Subcutaneous adipose tissue (tissue), 4 donors: ENCODE data around the gene GTF2A1L. TPM values are rescaled to one million over a fixed set of nuclear protein-coding genes. Genes with fewer than 3 reads are reported as not detected.

Source experiments
- CTCF ChIP-seq: fragments of 450-650 bp; IDR thresholded peaks from one replicate; pipeline ENCODE4 v1.5.1; 2016; ENCODE audit warnings: low read depth, mild to moderate bottlenecking, control low read depth, antibody characterized with exemption, moderate library complexity
- total RNA-seq, 4 donors: library from RNA; depleted of rRNA; stranded (reverse); fragments of >200 nt; gene quantifications; one replicate each; pipeline ENCODE4 v1.1.0, GENCODE V29; 2016

Gene GTF2A1L
- total RNA-seq, result 1 to 10 TPM in 3 of 4 donors, not detected in 1; 1.1 to 2.5 (median 1.7) TPM

GRCh38 chr2:48617618-48618017 lies at the start of gene GTF2A1L:
TSS of gene GTF2A1L (plus strand) at chr2:48617856. CDS start at chr2:48617875, 19 bp downstream.
- no peak for TF ChIP-seq CTCF

GRCh38 chr2:48568547-48568946 lies 49.1 kb upstream of the GTF2A1L start:
- TF ChIP-seq CTCF, result no peak

DNA sequence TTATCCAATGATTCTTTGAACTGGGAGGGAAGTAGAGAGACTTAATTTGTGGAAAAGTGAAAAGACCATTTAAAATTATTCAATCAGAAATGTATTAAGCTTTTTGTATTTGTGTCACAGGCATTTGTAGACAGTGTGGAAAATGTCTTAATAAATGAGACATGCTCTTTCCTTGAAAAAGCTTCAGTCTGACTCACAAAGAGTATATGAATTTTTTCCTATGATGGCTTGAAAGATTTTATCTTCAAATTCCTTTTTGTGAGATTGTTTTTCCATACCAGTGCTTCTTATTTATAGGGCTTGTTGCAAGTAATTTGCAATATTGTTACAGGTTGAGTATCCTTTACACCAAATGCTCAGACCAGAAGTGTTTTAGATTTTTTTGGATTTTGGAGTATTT lies 48.2 kb upstream of the GTF2A1L start:
- TF ChIP-seq CTCF, result no peak

DNA sequence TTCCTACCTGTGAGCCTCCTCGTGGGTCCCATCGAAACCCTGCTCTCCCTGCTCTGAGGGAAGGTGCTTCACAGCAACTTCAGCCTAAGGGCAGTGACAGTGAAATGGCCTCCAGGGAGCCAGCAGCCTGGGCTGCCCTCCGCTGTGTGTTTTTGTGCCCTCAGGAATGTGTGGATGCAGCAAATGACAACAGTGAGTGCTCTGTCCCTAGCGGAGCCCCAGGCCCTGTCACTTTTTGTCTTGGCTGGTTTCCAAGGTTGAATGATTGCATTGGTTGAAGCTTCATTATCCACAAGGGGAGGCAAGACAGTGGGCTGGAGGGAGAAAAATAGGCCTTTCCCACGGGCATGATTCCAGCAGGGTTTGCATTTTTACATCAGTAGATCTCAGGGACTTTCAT lies 44.8 kb upstream of the GTF2A1L start:
- TF ChIP-seq CTCF, result no peak

- no peak for TF ChIP-seq CTCF
Observed at GRCh38 chr2:48574353-48575287, 43.0 kb upstream of the GTF2A1L start.

DNA sequence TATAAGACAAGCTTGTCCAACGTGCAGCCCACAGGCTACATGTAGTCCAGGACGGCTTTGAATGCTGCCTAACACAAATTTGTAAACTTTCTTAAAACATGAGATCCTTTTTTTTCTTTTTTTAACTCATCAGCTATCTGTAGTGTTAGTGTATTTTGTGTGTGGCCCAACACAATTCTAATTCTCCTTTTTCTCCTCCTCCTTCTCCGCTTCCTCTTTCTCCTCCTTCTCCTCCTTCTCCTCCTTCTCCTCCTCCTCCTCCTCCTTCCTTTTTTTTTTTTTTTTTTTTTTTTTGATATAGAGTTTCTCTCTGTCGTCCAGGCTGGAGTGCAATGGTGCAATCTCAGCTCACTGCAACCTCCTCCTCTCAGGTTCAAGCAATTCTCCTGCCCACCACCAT lies 39.3 kb upstream of the GTF2A1L start:
- TF ChIP-seq CTCF, result no peak

DNA sequence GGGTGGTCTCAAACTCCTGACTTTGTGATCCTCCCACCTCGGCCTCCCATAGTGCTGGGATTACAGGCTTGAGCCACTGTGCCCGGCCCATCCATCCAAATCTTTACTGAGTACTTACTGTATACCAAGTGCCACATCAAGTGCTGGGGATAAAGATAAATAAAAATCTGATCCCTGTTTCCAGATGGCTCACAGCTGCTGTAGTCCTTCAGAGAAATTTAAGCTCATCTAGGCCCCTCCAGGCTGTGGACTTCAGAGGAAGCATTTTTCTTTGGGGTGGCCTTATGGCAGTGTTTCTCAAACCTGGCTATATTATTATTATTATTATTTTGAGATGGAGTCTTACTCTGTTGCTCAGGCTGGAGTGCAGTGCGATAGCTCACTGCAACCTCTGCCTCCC lies 33.7 kb upstream of the GTF2A1L start:
- no peak for TF ChIP-seq CTCF
